IPS-18c (cell line): ENCODE results near the gene FBXL13.
"Not testable (repeated sequence)": the region's sequence is repeated elsewhere in the genome, so short reads cannot be mapped to it uniquely, and the experiment has no call there.

Experiments used
- H3K4me3 ChIP-seq: 2 replicates; pipeline ENCODE4 v1.7.0; 2013; ENCODE audit warnings: low read depth, mild to moderate bottlenecking, low read length, moderate library complexity; ENCODE audit not compliant: insufficient read depth
- H3K9me3 ChIP-seq: one replicate; pipeline ENCODE4 v1.6.1; 2013; ENCODE audit warnings: mild to moderate bottlenecking, low read length, moderate library complexity; ENCODE audit not compliant: control insufficient read depth, insufficient read depth

Gene FBXL13

DNA sequence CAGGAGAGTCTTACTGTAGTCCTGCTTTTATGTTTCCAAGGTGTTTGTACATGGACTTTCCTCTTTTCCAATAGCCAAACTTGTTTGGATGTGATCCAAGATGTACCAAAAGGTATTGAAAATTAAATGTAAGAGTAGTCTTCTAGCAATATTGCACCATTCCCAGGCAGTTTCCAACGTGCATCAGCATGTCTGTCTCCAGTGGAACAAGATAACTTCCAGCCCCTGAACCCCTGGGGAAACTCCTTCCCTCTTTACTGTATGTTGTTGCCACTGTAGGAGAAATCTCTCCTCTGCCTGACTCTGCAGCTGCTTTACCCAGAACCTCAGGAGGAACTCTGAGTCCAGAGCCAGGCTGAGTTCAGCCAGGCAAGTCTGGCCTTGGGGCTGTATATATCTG is 18.8 kb upstream of the FBXL13 start:
- Histone ChIP-seq H3K9me3 (no peaks in the 10 kb centered on the region), H3K4me3 (no peak overlapping the region)

DNA sequence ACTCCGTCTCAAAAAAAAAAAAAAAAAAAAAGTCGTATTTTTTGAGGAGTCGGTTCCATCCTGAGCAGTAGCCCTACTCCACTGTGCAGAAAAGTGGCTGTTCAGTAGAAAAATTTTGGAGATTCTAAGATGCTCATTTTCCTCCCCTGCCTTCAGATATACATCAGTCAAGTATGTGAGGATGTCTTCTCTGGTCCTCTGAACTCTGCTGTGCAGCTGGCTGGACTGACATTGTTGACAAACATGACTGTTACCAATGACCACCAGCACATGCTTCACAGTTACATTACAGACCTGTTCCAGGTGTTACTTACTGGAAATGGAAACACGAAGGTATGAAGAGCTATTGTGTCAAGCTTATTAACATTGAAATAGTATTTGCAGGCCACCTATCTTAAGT is 17.7 kb upstream of the FBXL13 start:
- H3K9me3 ChIP-seq, H3K4me3 ChIP-seq: not testable (repeated sequence)

DNA sequence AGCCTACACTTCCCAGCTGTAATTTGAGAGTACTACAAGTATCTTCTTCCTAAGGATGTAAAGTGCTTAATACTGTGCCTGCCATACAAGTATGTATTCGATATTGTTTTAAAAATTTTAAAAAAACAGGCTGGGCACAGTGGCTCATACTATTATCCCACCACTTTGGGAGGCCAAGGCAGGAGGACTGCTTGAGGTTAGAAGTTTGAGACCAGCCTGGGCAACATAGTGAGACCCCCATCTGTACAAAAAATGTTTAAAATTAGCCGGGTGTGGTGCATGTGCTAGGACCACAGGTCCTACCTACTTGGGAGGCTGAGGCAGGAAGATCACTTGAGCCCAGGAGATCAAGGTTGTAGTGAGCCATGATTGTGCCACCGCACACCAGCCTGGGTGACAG is 8.6 kb upstream of the FBXL13 start:
- Histone ChIP-seq H3K9me3 (no peaks in the 10 kb centered on the region), H3K4me3 (no peak overlapping the region)

DNA sequence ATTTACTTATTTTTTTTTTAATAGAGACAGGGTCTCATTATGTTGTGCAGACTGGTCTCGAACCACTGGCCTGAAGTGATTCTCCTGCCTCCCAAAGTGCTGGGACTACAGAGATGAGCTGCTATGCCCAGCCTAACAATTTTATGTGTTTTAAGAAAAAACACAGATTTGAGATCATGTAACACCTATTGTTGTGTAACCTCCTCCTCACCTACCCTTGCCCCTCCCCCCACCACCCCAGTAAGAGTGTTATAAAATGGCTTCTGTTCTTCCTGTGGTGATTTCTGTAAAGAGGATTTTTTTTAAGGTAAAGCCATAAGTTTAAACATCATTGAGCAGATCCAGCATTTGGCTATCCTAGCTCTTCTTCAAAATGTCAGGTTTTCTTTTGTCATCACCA is 7.9 kb upstream of the FBXL13 start:
- H3K9me3 ChIP-seq: no peaks in the 10 kb centered on the region
- H3K4me3 ChIP-seq: no peak overlapping the region

DNA sequence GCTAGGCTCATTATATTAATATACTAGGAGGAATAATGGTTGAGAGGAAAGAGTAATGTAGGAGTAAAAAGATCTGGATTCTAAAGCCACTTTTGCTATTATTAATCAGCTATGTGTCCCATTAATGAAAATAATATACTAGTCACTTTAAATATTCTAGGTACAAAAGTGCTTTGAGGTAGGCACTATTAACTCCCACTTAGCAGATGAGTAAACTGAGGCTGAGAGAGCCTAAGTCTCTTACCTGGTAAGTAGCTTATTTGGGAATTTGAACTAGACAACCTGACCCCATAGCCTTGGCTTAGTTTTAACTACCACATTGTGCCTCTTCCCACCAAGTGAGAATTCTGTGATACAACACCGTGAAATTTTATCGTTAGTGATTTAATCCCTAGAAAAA is 6.3 kb upstream of the FBXL13 start:
- H3K9me3 ChIP-seq: no peaks in the 10 kb centered on the region
- no peak overlapping the region for H3K4me3 ChIP-seq

DNA sequence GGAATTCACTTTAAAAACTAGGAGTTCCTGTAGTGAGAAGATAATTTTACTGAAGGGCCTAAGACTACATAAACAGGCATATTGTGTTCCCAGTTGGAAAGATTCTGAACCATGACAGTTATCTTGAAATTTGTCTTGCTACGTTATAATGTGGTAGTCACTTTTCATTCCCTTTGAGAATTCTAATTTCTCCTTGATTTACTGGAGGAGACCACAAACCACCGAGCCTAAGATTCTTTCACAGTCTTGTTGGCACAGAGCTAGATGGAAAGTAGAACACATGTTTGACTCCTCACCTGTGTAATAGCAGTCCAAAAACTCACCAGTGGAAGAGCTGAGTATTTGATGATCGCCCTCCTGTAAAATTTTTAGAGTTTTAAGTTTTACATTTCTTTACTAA is 5.2 kb upstream of the FBXL13 start:
- H3K9me3 ChIP-seq: no peaks in the 10 kb centered on the region

DNA sequence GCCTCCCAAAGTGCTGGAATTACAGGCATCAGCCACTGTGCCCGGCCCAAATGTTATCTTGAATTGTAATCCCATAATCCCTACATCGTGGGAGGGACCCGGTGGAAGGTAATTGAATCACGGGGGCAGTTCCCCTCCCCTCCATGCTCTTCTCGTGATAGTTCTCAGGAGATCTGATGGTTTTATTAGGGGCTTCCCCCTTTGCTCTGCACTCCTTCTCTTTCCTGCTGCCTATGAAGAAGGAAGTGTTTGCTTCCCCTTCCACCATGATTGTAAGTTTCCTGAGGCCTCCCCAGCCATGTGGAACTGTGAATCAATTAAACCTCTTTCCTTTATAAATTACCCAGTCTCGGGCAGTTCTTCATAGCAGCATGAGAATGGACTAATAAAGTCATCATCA is 3.6 kb upstream of the FBXL13 start:
- not testable (repeated sequence) for H3K9me3 ChIP-seq, H3K4me3 ChIP-seq

More for the DNA sequence above, 5.2 kb upstream of the FBXL13 start:
- no peak overlapping the region for H3K4me3 ChIP-seq

DNA sequence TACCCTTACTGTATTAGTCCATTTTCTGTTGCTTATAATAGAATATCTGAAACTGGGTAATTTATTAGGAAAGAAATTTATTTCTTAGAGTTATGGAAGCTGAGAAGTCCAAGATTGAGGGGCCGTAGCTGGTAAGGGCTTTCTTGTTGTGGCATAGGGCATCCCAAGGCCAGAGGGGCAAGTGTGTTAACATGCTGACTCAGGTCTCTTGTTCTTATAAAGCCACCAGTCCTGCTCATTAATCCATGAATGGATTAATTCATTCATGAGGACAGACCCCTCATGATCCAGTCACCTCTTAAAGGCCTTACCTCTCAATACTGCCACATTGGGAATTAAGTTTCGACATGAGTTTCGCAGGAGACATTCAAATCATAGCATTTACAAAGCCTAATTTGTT is 2.7 kb upstream of the FBXL13 start:
- Histone ChIP-seq H3K4me3 (no peak overlapping the region), H3K9me3 (peaks cover 2% of the 10 kb centered on the region)

DNA sequence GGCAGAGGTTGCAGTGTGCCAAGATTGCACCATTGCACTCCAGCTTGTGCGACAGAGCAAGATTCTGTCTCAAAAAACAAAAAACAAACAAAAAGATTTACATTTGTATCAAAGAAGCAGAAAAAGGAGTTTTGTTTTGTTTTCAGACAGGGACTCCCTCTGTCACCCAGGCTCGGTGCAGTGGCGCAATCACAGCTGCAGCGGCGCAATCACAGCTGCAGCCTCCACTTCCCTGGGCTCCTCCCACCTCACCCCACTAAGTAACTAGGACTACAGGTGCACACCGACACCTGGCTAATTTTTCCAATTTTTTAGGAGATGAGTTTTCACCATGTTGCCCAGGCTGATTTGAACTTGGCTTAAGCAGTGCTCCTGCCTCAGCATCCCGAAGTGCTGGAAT is 2.2 kb upstream of the FBXL13 start:
- peaks cover 2% of the 10 kb centered on the region for H3K9me3 ChIP-seq
- no peak overlapping the region; the same call in 1 of the 2 replicates for H3K4me3 ChIP-seq

DNA sequence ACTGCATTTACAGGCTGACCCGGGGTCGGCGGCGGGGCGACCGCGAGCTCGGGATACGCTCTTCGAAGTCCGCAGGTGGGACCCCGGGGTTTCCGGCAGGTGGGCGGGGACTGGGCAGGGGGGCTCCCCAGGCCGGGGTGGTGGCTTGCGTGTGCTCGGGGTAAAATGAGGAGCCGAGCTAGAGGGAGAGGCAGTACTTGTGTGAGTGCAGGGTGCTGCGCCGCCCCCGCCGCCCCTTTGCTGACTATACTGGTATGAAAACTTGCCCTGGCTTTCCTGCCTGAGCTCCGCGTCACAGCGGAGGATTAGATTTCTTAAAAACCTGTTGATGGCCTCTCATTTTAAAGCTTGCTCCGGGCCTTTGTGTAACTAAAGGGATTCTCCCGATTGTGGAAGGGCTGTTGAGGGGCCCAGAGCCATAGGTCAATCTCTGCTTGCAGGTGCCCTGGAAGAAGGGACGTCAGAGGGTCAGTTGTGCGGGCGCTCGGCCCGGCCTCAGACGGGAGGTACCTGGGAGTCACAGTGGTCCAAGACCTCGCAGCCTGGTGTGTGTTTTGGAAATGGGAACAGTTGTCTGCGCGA is 832 bp upstream of the FBXL13 start:
- peak overlapping the region; percentile 100 for H3K4me3 ChIP-seq
- H3K9me3 ChIP-seq: peaks cover 2% of the 10 kb centered on the region

DNA sequence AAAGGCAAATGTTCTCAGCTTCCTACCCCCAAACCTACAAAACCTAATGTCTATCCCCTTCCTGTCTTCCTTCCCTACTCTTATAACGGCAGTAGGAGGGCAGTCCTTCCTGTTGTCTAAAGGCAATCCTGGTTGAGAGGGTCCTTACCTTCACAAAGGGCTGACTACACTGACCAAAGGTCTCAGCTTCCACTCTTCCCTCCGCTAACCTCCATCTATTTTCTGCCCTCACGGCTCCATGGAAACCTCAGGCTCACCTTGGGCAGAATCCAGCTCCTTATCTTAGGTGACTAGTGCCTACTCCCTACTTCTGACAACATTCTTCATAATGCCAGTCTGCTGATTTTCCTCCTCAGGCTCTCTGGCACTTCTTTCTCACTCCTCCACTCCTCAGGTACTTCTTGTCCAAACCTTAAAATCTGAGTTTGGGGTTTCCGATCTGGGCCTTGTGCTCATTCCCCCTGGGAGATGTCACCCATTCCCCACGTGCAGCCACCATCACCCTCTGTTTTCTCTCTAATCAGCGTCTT is 542 bp downstream of the FBXL13 start:
- H3K4me3 ChIP-seq: peak overlapping the region; percentile 100
- peaks cover 2% of the 10 kb centered on the region for H3K9me3 ChIP-seq

DNA sequence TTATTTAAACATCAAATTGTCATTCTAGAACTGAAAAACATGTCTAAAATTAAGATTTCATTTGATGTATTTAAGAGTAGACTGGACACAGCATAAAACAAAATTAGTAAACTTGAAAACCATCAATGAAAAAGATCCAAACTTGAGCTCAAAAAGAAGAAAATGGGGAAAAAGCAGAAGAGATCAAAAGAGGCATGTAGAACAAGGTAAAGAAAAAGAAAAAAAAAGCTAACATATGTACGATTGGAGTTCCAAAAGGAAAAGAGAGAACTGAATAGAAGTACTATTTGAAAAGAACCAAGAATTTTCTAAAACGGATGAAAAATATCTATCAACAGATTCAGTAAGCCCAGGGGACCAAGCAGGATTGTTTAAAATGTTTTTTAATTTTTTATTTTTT is 3.6 kb downstream of the FBXL13 start:
- H3K4me3 ChIP-seq: no peak overlapping the region
- peaks cover 2% of the 10 kb centered on the region for H3K9me3 ChIP-seq

DNA sequence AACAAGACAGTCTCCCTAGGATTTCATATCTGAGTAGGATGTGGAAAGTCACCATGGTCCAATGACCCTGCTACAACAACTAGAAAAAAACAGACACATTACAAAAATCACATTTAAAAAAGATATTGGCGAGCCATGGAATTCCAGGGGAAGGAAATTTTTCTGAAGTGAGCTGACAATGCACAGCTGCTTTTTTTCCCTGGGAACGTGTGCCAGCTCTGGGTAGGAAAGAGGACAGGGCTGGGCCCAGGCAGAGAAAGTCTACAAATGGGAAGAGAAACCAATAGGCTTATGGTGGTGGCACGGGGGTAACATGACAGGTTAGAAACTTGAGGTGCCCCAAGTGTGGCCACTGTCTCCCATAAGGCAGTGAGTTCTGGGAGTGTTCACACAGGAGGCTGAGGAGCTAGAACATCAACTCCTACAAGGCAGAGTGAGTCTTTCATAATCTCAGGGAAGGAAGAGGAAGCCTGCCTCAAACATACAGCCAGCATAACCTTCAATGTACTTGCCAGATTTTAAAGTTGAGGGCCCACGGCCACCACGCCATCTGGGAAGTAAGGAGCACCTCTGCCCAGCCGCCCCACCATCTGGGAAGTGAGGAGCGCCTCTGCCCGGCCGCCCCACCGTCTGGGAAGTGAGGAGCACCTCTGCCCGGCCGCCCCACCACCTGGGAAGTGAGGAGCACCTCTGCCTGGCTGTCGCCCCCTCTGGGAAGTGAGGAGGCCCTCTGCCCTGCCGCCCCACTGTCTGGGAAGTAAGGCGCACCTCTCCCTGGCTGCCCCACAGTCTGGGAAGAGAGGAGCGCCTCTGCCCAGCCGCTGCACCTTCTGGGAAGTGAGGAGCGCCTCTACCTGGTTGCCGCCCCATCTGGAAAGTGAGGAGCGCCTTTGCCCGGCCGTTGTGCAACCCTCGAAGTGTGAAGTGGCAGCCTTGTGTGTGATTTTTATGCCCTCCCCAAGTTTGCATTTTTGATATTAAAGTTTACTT is 5.9 kb downstream of the FBXL13 start:
- H3K9me3 ChIP-seq: no peaks in the 10 kb centered on the region
- H3K4me3 ChIP-seq: no peak overlapping the region

DNA sequence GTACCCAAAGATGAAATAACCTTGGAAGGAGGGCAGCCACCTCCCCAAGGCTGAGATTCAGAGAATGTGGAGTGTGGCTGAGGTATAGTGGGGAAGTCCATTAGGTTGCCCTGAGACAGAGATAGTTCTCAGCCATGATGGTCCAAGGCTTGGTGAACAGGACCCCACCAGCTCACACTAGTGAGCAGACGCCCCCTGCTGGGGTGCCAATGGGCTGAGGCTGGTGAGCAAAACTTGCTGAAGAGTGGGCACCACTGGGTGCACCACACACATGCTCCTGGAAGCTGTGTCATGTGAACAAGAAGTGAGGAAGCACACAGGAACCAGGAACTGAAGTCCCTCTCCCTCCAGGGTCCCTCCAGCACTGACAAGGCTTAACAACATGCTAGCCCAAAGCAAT is 8.9 kb downstream of the FBXL13 start:
- H3K4me3 ChIP-seq: no peak overlapping the region
- H3K9me3 ChIP-seq: no peaks in the 10 kb centered on the region

DNA sequence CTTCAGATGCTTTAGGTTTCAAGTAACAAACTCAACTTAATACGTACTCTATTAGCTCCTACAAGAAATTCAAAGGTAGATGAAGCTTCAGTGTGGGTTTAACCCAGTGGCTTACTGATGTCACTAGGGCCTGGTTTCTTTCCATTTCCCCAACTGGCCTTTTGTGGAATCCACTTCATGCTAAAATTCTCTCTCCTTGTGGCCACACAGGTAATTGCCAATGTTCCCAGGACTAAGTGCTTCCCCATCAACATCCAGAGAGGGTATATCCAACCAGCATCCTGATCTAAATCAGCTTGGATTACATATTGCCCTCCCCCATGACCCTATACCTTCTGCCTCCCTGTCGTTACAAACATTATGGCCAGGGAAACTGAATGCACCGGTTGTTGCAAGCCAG is 10.7 kb downstream of the FBXL13 start:
- Histone ChIP-seq H3K4me3 (no peak overlapping the region), H3K9me3 (no peaks in the 10 kb centered on the region)

DNA sequence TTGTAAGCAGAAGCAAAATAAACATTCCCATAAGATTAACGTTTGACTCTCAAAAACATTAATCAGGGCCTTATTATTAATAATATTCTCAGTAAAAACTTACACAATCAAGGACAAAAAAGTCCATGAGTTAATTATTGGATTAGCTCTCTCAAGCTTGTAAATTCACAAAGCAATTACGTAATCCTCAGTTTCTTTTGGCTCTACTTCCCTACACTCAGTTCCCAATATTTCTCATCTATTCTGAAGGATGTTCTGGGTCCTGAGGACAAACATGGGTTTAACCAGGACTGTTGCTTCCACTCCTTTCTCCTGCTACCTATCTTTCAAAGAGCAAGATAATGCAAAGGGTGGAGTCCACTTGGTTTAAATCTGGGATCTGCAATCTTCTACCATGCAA is 15.1 kb downstream of the FBXL13 start:
- no peak overlapping the region for H3K4me3 ChIP-seq
- H3K9me3 ChIP-seq: no peaks in the 10 kb centered on the region

DNA sequence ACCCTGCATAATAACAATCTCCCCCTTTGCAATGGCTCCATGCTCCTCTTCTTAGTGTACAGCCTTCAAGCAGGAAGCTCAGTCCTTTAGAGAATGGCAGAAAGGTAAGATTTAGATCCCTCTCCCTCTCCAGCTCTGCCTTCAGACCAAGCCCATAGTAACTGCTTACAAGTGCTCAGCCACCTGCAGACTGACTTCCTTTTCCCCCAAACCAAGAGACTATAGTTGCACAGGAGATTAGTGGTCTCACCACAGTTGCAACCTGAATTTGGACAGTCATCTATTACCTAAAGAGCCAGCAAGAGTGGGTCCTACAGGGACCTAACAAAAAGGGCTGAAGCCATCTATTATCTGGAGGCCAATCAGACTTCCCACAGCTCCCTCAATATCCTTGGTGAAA is 16.5 kb downstream of the FBXL13 start:
- Histone ChIP-seq H3K4me3 (no peak overlapping the region), H3K9me3 (no peaks in the 10 kb centered on the region)

DNA sequence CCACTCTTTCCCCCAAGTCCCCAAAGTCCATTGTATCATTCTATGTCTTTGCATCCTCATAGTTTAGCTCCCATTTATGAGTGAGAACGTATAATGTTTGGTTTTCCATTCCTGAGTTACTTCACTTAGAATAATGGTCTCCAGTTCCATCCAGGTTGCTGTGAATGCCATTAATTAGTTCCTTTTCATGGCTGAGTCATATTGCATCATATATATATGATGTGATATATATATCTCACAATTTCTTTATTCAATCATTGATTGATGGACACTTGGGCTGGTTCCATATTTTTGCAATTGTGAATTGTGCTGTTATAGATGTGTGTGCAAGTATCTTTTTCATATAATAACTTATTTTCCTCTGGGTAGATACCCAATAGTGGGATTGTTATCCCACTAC is 18.6 kb downstream of the FBXL13 start:
- H3K4me3 ChIP-seq, H3K9me3 ChIP-seq: not testable (repeated sequence)
